ENCODE results near the gene TAF5. TPM values are rescaled to one million over a fixed set of nuclear protein-coding genes. Genes with fewer than 3 reads are reported as not detected.
"Not testable (repeated sequence)": the region's sequence is repeated elsewhere in the genome, so short reads cannot be mapped to it uniquely, and the experiment has no call there.

Gene TAF5
- total and polyA plus RNA-seq, 2 of the 4 experiments (the other 2 are of a cell fraction): 1.9 to 3.6 TPM

GRCh38 chr10:103417148-103417469, 49.3 kb downstream of the TAF5 start:
- H2BK15ac ChIP-seq (ENCODE audit: low read depth, low read length); H4K8ac ChIP-seq (ENCODE audit: low read depth in 2 of 2, low read length in 2 of 2); BruUV-seq (replicated peaks); H4K20me1 ChIP-seq (ENCODE audit: insufficient read depth, low read length); H3K27me3 ChIP-seq (ENCODE audit: control insufficient read depth, insufficient read depth, low read length); H2AK5ac ChIP-seq (ENCODE audit: low read depth, low read length); H3K56ac ChIP-seq (ENCODE audit: extremely low read depth, insufficient read depth, low read length); H4K5ac ChIP-seq (ENCODE audit: low read depth, low read length); DNase-seq; H4K91ac ChIP-seq (ENCODE audit: insufficient read depth, low read depth, low read length); H3K9ac ChIP-seq (ENCODE audit: low read depth, low read length); CTCF ChIA-PET; H3K9me3 ChIP-seq (ENCODE audit: control insufficient read depth, insufficient read depth, low read length); POLR2A ChIA-PET (ENCODE audit: unreplicated experiment); H3K4me3 ChIP-seq (ENCODE audit: insufficient read depth, low read depth, low read length); H3K4me2 ChIP-seq (ENCODE audit: low read depth, low read length); H2AFZ ChIP-seq (replicated peaks; ENCODE audit: low read length, poor library complexity); H3K23ac ChIP-seq (ENCODE audit: low read depth, low read length); H2BK120ac ChIP-seq (ENCODE audit: low read depth, low read length); dilution Hi-C loops (cut with HindIII; ENCODE audit: low sequenced_read_pairs, unreplicated experiment); H3K4me1 ChIP-seq (ENCODE audit: control insufficient read depth, insufficient read depth, low read length); H2BK20ac ChIP-seq (ENCODE audit: low read depth, low read length); H2AK9ac ChIP-seq (replicated peaks; ENCODE audit: low read depth, low read length, poor library complexity); H3K79me1 ChIP-seq (ENCODE audit: low read depth in 1 of 2, low read length in 2 of 2); H3K18ac ChIP-seq (ENCODE audit: low read depth, low read length); H3K4ac ChIP-seq (ENCODE audit: low read depth, low read length); H2BK5ac ChIP-seq (ENCODE audit: low read depth, low read length, poor library complexity, severe bottlenecking); H3K14ac ChIP-seq (replicated peaks; ENCODE audit: low read depth, low read length); ATAC-seq (ENCODE audit: low read depth); H3K27ac ChIP-seq (ENCODE audit: insufficient read depth, low read length); H3K9me1 ChIP-seq (ENCODE audit: insufficient read depth, low read length): not testable (repeated sequence)
- intact Hi-C loops (cut with micrococcal nuclease): loop anchor here (1.0 to 5.0 kb wide), 2 partner anchors 68 to 175 kb away; no protein-coding TSS in a partner anchor
- peaks cover 71% of the 10 kb centered on the region for H3K36me3 ChIP-seq (ENCODE audit: control insufficient read depth, insufficient read depth, low read length)
- WGBS, 2 experiments (ENCODE audit: extremely low coverage in 2 of 2, insufficient read length in 1 of 2): no CpG with 5 or more reads among the region's 5 CpGs
- in situ Hi-C loops (cut with MboI; ENCODE audit: low sequenced_read_pairs): loop anchor here (5.0 kb wide), 1 partner anchor 70 kb away; no protein-coding TSS in a partner anchor

Data from IMR-90 (cell line).